ENCODE data around the gene NEK3.

The NEK3 gene

GRCh38 chr13:52156724-52157261 lies 2.6 kb downstream of the NEK3 start:
- Mint-ChIP-seq H3K27ac (peak overlapping the region; percentile 22), H3K9me3 (no peaks in the 10 kb centered on the region), H3K27me3 (no peaks in the 10 kb centered on the region), H3K4me3 (no peak overlapping the region), H3K36me3 (peaks cover 16% of the 10 kb centered on the region), H3K4me1 (peaks cover 35% of the 10 kb centered on the region)
- no peak for ATAC-seq

GRCh38 chr13:52155177-52155576 lies 4.2 kb downstream of the NEK3 start:
- Mint-ChIP-seq H3K4me1 (peaks cover 35% of the 10 kb centered on the region), H3K4me3 (no peak overlapping the region), H3K36me3 (peaks cover 33% of the 10 kb centered on the region), H3K27ac (no peak overlapping the region), H3K9me3 (no peaks in the 10 kb centered on the region), H3K27me3 (no peaks in the 10 kb centered on the region)
- no peak for ATAC-seq

GRCh38 chr13:52147225-52147624 lies 12.2 kb downstream of the NEK3 start:
- Mint-ChIP-seq H3K4me3 (no peak overlapping the region), H3K4me1 (no peaks in the 10 kb centered on the region), H3K27me3 (no peaks in the 10 kb centered on the region), H3K36me3 (peaks cover 44% of the 10 kb centered on the region), H3K27ac (no peak overlapping the region), H3K9me3 (peaks cover 4% of the 10 kb centered on the region)
- ATAC-seq: no peak

DNA sequence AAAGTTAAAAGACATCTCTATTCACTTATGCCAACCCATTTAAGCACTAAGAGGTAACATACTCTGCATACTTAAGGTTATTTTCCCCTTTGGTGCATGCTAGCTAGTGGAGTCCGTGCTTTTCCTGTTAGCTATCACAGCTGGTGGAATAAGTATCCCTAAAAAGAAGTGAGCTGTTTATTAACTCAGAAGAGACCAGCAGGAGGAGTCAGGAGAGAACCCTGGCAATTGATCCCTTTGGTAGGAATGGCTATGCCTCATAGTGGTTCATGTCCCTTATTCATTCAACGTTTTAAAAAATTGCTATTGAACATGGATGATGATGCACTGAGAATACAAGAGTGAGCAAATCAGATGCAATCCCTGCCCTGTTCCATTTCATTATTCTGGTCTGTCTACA lies 18.1 kb downstream of the NEK3 start:
- ATAC-seq: no peak
- H3K27ac Mint-ChIP-seq: no peak overlapping the region

DNA sequence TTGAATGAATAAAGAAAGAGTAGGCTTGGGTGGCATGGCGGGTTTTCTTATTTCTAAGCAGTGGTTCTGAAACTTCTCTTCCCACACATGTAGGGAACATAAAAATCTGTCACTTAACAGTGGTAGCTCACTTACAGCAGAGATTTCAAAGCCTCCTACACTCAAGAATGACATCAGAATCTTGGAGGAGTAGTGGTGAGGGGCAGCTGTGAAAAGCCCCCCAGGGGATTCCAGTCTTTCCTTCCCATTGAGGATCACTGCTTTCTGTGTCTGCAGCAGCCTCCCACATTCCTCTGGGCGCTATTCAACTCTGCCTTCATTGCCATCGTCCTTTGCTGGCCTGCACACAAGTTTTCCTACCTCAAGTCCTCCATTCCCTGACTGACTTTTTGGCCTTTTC lies 21.9 kb downstream of the NEK3 start:
- no peaks in the 10 kb centered on the region for H3K27me3 Mint-ChIP-seq
- no peaks in the 10 kb centered on the region for H3K4me1 Mint-ChIP-seq
- peaks cover 48% of the 10 kb centered on the region for H3K36me3 Mint-ChIP-seq
- no peak for ATAC-seq
- no peak overlapping the region for H3K27ac Mint-ChIP-seq
- H3K4me3 Mint-ChIP-seq: no peak overlapping the region
- no peaks in the 10 kb centered on the region for H3K9me3 Mint-ChIP-seq

More for the DNA sequence above, 18.1 kb downstream of the NEK3 start:
- Mint-ChIP-seq H3K4me3 (no peak overlapping the region), H3K9me3 (no peaks in the 10 kb centered on the region), H3K27me3 (no peaks in the 10 kb centered on the region), H3K36me3 (peaks cover 37% of the 10 kb centered on the region), H3K4me1 (no peaks in the 10 kb centered on the region)

DNA sequence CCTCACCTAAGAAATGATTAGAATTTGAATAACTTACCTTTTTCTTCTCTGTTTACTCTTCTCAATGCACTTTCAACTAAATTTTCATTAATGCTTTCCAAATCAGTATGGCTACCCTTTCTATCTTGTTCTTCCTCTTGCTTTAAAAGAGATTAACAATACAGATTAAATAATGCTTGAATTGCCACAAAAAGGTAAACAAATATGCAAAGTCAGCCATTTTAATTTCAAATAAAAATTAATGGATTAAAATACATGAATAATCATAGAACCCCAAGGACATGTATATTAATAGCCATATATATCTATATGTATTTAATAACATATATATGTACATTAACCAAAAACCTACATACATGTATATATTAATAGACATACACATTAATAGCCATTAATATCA lies 22.6 kb downstream of the NEK3 start:
- Mint-ChIP-seq H3K27me3 (no peaks in the 10 kb centered on the region), H3K27ac (no peak overlapping the region), H3K36me3 (peaks cover 55% of the 10 kb centered on the region), H3K4me3 (no peak overlapping the region), H3K4me1 (no peaks in the 10 kb centered on the region), H3K9me3 (no peaks in the 10 kb centered on the region)
- no peak for ATAC-seq

DNA sequence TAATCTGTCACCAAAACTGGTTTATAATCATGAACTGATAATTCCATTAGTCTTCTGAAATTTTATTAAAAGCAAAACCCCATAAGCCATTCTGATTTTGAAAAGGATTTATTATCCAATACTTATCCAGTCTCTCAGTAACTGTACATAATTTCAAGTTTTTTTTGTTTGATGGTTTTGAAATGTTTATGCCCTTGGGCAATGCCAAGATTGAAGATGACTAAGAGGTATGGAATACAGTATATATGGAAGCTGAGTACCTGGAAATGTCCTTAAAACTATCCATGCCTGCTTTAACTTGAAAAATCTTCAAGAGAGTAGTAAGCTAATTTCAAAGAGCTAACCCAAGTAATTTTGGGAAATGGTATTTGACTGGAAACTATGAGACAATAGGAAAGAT lies 28.8 kb downstream of the NEK3 start:
- Mint-ChIP-seq H3K36me3 (peaks cover 38% of the 10 kb centered on the region), H3K27me3 (peaks cover 23% of the 10 kb centered on the region), H3K4me3 (no peak overlapping the region), H3K4me1 (peaks cover 22% of the 10 kb centered on the region), H3K27ac (no peak overlapping the region), H3K9me3 (no peaks in the 10 kb centered on the region)
- no peak for ATAC-seq

DNA sequence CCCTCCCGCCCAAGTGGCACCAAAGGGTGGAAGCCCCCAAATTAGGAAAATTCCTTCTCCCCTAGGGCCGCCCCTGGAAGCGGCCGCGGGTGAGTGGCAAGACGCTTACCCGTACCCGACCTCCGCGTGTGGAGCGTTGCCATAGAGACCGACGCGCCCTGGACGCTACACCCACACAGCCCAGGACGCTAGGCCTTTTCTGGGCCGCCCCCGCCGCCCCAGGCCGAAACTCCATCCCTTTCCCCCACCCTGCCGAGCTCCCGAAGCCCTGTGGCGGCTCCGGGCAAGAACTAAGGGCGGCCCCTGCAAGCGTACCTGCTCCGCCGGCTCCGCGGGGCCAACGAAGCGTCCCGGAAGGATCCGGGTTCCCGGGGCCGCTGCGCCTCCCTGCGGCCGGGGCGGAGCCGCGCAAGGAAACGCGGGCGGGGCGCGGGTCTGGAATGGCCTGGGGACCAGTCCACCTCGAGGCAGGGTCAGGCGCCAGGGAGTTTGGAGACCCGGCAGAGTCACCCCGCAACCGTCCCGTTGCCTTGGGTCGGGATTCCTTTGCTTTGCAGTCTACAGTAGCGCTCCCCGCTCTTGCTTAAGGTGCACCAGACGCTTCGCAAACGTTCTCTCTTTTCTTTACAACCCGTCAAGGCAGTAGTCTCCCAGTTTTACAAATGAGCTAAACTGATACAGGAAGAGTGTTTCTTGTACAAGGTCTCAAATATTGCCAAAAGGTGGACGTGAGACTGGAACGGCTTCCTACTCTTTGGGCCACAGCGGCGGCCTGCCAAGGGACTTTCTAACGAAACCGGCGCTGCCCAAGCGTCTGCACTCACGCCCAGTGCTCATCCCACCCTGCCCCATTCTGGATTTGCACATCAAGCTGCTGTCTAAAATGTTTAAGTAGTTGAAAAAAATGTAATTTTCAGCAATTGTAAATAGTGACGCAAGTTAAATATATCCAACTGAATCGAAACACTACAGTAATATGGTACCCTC lies 30.4 kb downstream of the NEK3 start, which contains the start of gene NEK5:
TSS of gene NEK5 (minus strand) at position 360 of the 987 bp plus-strand sequence. CDS start 1,591 bp downstream, outside the sequence.
- ATAC-seq: peak; percentile 72
- H3K27me3 Mint-ChIP-seq: peaks cover 23% of the 10 kb centered on the region
- H3K4me1 Mint-ChIP-seq: peaks cover 22% of the 10 kb centered on the region
- H3K9me3 Mint-ChIP-seq: no peaks in the 10 kb centered on the region
- peak within 1 kb of the TSS; percentile 75 for H3K4me3 Mint-ChIP-seq
- peaks cover 38% of the 10 kb centered on the region for H3K36me3 Mint-ChIP-seq
- no peak within 1 kb of the TSS for H3K27ac Mint-ChIP-seq

- Mint-ChIP-seq H3K9me3 (no peaks in the 10 kb centered on the region), H3K27me3 (peaks cover 23% of the 10 kb centered on the region), H3K27ac (no peak overlapping the region), H3K36me3 (peaks cover 29% of the 10 kb centered on the region), H3K4me1 (peaks cover 22% of the 10 kb centered on the region), H3K4me3 (peak overlapping the region; percentile 75)
- ATAC-seq: peak; percentile 73
Measured at GRCh38 chr13:52127783-52128702, 31.4 kb downstream of the NEK3 start.

GRCh38 chr13:52127378-52127777 lies 32.0 kb downstream of the NEK3 start:
- peak; percentile 26 for ATAC-seq
- H3K4me1 Mint-ChIP-seq: peaks cover 22% of the 10 kb centered on the region
- no peaks in the 10 kb centered on the region for H3K9me3 Mint-ChIP-seq

DNA sequence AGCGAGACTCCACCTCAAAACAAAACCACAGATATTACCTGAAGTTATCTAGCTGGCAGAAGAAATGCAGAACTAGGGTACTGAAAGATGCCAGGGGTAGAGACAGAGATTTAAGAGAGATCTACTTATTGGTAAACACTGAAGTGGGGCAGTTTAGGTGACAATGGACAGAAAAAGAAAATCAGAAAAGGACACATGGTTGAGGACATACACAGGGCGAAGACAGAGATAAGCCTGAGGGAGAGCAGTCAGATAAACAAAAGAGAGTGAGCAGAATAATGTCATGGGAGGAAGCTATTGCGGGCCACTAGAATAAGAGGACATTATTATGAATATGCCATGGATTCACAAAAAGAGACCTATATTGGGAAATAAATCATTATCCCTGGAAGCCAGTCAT lies 33.9 kb downstream of the NEK3 start:
- peaks cover 5% of the 10 kb centered on the region for H3K36me3 Mint-ChIP-seq
- H3K9me3 Mint-ChIP-seq: no peaks in the 10 kb centered on the region
- H3K4me1 Mint-ChIP-seq: peaks cover 22% of the 10 kb centered on the region
- peaks cover 23% of the 10 kb centered on the region for H3K27me3 Mint-ChIP-seq
- no peak overlapping the region for H3K27ac Mint-ChIP-seq
- ATAC-seq: no peak
- H3K4me3 Mint-ChIP-seq: no peak overlapping the region

More at GRCh38 chr13:52127378-52127777, 32.0 kb downstream of the NEK3 start:
- Mint-ChIP-seq H3K36me3 (peaks cover 23% of the 10 kb centered on the region), H3K27ac (no peak overlapping the region), H3K4me3 (no peak overlapping the region), H3K27me3 (peaks cover 23% of the 10 kb centered on the region)

DNA sequence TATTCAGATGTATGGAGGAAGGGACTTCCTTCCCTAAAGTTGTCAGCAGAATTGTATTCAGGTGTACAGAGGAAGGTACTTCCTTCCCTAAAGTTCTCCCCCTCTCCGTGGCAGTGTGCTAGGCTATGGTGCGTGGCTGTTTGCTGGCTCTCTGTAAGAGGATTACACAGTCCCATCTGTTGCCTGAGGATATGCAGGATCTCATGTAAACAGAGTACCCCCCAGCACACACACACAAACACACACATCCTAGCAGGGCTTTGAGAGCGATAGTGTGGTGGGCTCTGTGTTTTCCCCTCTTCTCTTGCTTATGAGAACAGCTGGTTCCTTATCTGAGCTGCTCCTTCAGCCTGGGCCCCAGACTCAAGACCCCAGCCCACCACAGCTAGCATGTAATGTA lies 40.8 kb downstream of the NEK3 start:
- no peaks in the 10 kb centered on the region for H3K9me3 Mint-ChIP-seq
- H3K27ac Mint-ChIP-seq: no peak overlapping the region
- H3K4me1 Mint-ChIP-seq: no peaks in the 10 kb centered on the region
- no peak overlapping the region for H3K4me3 Mint-ChIP-seq
- no peaks in the 10 kb centered on the region for H3K36me3 Mint-ChIP-seq
- ATAC-seq: no peak
- peaks cover 12% of the 10 kb centered on the region for H3K27me3 Mint-ChIP-seq

GRCh38 chr13:52118095-52118494 lies 41.3 kb downstream of the NEK3 start:
- Mint-ChIP-seq H3K4me3 (no peak overlapping the region), H3K9me3 (no peaks in the 10 kb centered on the region), H3K27ac (no peak overlapping the region), H3K27me3 (peaks cover 13% of the 10 kb centered on the region), H3K36me3 (no peaks in the 10 kb centered on the region), H3K4me1 (no peaks in the 10 kb centered on the region)
- ATAC-seq: no peak

GRCh38 chr13:52112591-52112990 lies 46.8 kb downstream of the NEK3 start:
- no peaks in the 10 kb centered on the region for H3K36me3 Mint-ChIP-seq
- no peak overlapping the region for H3K27ac Mint-ChIP-seq
- no peaks in the 10 kb centered on the region for H3K4me1 Mint-ChIP-seq
- no peaks in the 10 kb centered on the region for H3K9me3 Mint-ChIP-seq
- no peak overlapping the region for H3K4me3 Mint-ChIP-seq
- H3K27me3 Mint-ChIP-seq: peaks cover 28% of the 10 kb centered on the region
- no peak for ATAC-seq

DNA sequence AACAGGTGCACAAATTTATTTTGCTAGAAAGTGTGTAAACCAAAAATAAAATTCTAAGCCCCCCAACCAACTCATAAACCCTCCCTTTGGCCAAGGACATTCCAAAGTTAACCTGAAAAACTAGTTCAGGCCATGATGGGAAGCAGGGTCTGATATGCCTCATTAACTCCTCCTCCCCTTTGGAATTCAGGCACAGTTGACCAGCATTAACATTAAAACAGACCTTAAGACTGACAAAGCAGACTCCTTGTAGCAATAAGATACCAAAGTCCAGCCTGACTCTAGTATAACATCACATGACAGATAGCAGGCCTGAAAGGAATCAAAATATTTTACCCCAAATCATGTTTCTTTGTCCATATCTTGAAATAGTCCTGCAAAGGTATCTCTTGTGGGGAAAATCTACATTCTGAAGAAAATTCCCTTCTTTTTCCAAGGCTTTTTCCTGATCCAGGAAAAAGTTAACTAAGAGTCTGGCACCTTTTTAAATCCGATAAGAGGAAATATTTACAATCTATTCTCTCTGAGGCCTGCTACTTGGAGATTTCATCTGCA lies 50.2 kb downstream of the NEK3 start:
- H3K36me3 Mint-ChIP-seq: no peaks in the 10 kb centered on the region

More for the DNA sequence above, 50.2 kb downstream of the NEK3 start:
- H3K4me1 Mint-ChIP-seq: no peaks in the 10 kb centered on the region
- no peak overlapping the region for H3K27ac Mint-ChIP-seq
- H3K4me3 Mint-ChIP-seq: no peak overlapping the region
- peaks cover 20% of the 10 kb centered on the region for H3K27me3 Mint-ChIP-seq
- H3K9me3 Mint-ChIP-seq: no peaks in the 10 kb centered on the region
- ATAC-seq: no peak

Measured in stimulated activated memory B cell treated with anti-CD40 and anti-IgM and Interleukin-4, amounts not matched to agents 10 μg/mL and 1 μg/mL and 100 μg/mL, for 72 hours (primary cell).